Measurements from ENCODE around the gene MALT1.
A peak's percentile ranks its signal among the peaks of the same experiment; 100 is the strongest.

MALT1 gene

GRCh38 chr18:58781627-58782194 is 110.4 kb downstream of the MALT1 start:
- no peak overlapping the region for H3K4me3 ChIP-seq (ENCODE audit: low read depth, low read length)
- no peak for DNase-seq (ENCODE audit: low read depth, low spot score)
- ChIA-PET CTCF (interaction anchor here (0.6 to 29.8 kb wide), 29 partner anchors 12 to 304 kb away, joined by 3 to 1272 read pairs (median 4); no protein-coding TSS in a partner anchor), POLR2A (no interaction called here)
- peak; percentile 74 for TF ChIP-seq CTCF (IDR thresholded peaks at IDR 0.05; ENCODE audit: insufficient read depth, low read length, missing control alignments)

- CTCF ChIA-PET, result interaction anchor here (1.4 to 29.8 kb wide), 6 partner anchors 9 to 281 kb away, joined by 3 to 1272 read pairs (median 4); no protein-coding TSS in a partner anchor
- POLR2A ChIA-PET, result interaction anchor here (0.6 kb wide), 1 partner anchor 286 kb away, joined by 3 read pairs; no protein-coding TSS in a partner anchor
- no peak overlapping the region for H3K4me3 ChIP-seq (ENCODE audit: low read depth, low read length)
- TF ChIP-seq CTCF (IDR thresholded peaks at IDR 0.05; ENCODE audit: insufficient read depth, low read length, missing control alignments), result no peak
- no peak for DNase-seq (ENCODE audit: low read depth, low spot score)
Observed at GRCh38 chr18:58784601-58785137, 113.4 kb downstream of the MALT1 start.

- peak; percentile 25 for TF ChIP-seq CTCF (IDR thresholded peaks at IDR 0.05; ENCODE audit: insufficient read depth, low read length, missing control alignments)
- no peak overlapping the region for H3K4me3 ChIP-seq (ENCODE audit: low read depth, low read length)
- ChIA-PET CTCF (interaction anchor here (1.0 to 29.8 kb wide), 9 partner anchors 9 to 464 kb away, joined by 3 to 1272 read pairs (median 3); no protein-coding TSS in a partner anchor), POLR2A (interaction anchor here (0.6 kb wide), 1 partner anchor 285 kb away, joined by 3 read pairs; no protein-coding TSS in a partner anchor)
- peak; percentile 51 for DNase-seq (ENCODE audit: low read depth, low spot score)
Observed at GRCh38 chr18:58785171-58785805, 114.0 kb downstream of the MALT1 start.

- H3K4me3 ChIP-seq (ENCODE audit: low read depth, low read length), result no peak overlapping the region
- DNase-seq (ENCODE audit: low read depth, low spot score), result no peak
- CTCF ChIA-PET, result interaction anchor here (1.0 to 29.8 kb wide), 7 partner anchors 10 to 463 kb away, joined by 3 to 1272 read pairs (median 3); no protein-coding TSS in a partner anchor
- TF ChIP-seq CTCF (IDR thresholded peaks at IDR 0.05; ENCODE audit: insufficient read depth, low read length, missing control alignments), result no peak
- POLR2A ChIA-PET, result interaction anchor here (0.7 kb wide), 1 partner anchor 73 kb away, joined by 3 read pairs; no protein-coding TSS in a partner anchor
Observed at GRCh38 chr18:58785870-58786269, 114.6 kb downstream of the MALT1 start.

GRCh38 chr18:58787536-58788149 is 116.4 kb downstream of the MALT1 start:
- no peak for DNase-seq (ENCODE audit: low read depth, low spot score)
- ChIA-PET POLR2A (no interaction called here), CTCF (interaction anchor here (29.8 kb wide), 1 partner anchor 278 kb away, joined by 1272 read pairs; no protein-coding TSS in a partner anchor)
- no peak for TF ChIP-seq CTCF (IDR thresholded peaks at IDR 0.05; ENCODE audit: insufficient read depth, low read length, missing control alignments)
- H3K4me3 ChIP-seq (ENCODE audit: low read depth, low read length), result no peak overlapping the region

All from AG04449 (cell line).